Neural cell (in vitro differentiated cells): ENCODE results near the gene PBXIP1. TPM values are rescaled to one million over a fixed set of nuclear protein-coding genes. Genes with fewer than 3 reads are reported as not detected.

Source experiments
- H2AFZ ChIP-seq: fragments of 200-600, 300-800 bp; sonication (generic), shearing (Covaris generic); 2 replicates; pipeline ENCODE4 v1.6.0; 2014; ENCODE audit warnings: low read depth, mild to moderate bottlenecking, antibody characterized with exemption, low read length, moderate library complexity
- H3F3A ChIP-seq: fragments of 200-600 bp; shearing (Covaris generic); 2 replicates; pipeline ENCODE4 v1.6.1; 2016; ENCODE audit warnings: mild to moderate bottlenecking, moderate library complexity, mixed read lengths, antibody characterized with exemption, low read length; ENCODE audit not compliant: insufficient read depth, poor library complexity, severe bottlenecking
- H3K27ac ChIP-seq: fragments of 200-600, 300-800 bp; sonication (generic), shearing (Covaris generic); 2 replicates; pipeline ENCODE4 v1.5.1; 2014; ENCODE audit warnings: mild to moderate bottlenecking, low read length, moderate library complexity
- H3K27me3 ChIP-seq: fragments of 300-800, 200-600 bp; sonication (generic), shearing (Covaris generic); 2 replicates; pipeline ENCODE4 v1.6.0; 2014; ENCODE audit warnings: mild to moderate bottlenecking, low read depth, low read length, moderate library complexity; ENCODE audit not compliant: insufficient read depth
- H3K36me3 ChIP-seq: fragments of 300-800, 200-600 bp; sonication (generic), shearing (Covaris generic); 2 replicates; pipeline ENCODE4 v1.5.1; 2014; ENCODE audit warnings: mild to moderate bottlenecking, antibody characterized with exemption, low read length, moderate library complexity; ENCODE audit not compliant: insufficient read depth
- H3K4me2 ChIP-seq: fragments of 300-800, 200-600 bp; sonication (generic), shearing (Covaris generic); 2 replicates; pipeline ENCODE4 v1.6.0; 2014; ENCODE audit warnings: mild to moderate bottlenecking, low read length
- H3K4me3 ChIP-seq: fragments of 300-800, 200-600 bp; sonication (generic), shearing (Covaris generic); 2 replicates; pipeline ENCODE4 v1.5.1; 2014; ENCODE audit warnings: mild to moderate bottlenecking, low read length, moderate library complexity
- H3K79me2 ChIP-seq: fragments of 200-600 bp; shearing (Covaris generic); replicated peaks from 2 replicates; pipeline ENCODE4 v1.6.0; 2014; ENCODE audit warnings: mild to moderate bottlenecking, low read length, moderate library complexity; ENCODE audit not compliant: insufficient read depth
- H3K9ac ChIP-seq: fragments of 300-800, 200-600 bp; sonication (generic), shearing (Covaris generic); 2 replicates; pipeline ENCODE4 v1.6.1; 2016; ENCODE audit warnings: mild to moderate bottlenecking, low read length, mixed read lengths
- H3K9me2 ChIP-seq: fragments of 200-600 bp; shearing (Covaris generic); 2 replicates; pipeline ENCODE4 v1.6.1; 2016; ENCODE audit warnings: mild to moderate bottlenecking, low read length, mixed read lengths; ENCODE audit not compliant: insufficient read depth
- H3K9me3 ChIP-seq: fragments of 200-600, 300-800 bp; sonication (generic), shearing (Covaris generic); 2 replicates; pipeline ENCODE4 v1.6.1; 2016; ENCODE audit warnings: mild to moderate bottlenecking, mixed run types, low read length, moderate library complexity, mixed read lengths
- H4K20me1 ChIP-seq: fragments of 200-600 bp; shearing (Covaris generic); 2 replicates; pipeline ENCODE4 v1.6.1; 2016; ENCODE audit warnings: mild to moderate bottlenecking, mixed run types; ENCODE audit not compliant: insufficient read depth
- CTCF ChIP-seq: fragments of 450-650 bp; IDR thresholded peaks from 2 replicates; pipeline ENCODE4 v1.5.1; 2014; ENCODE audit warnings: antibody characterized with exemption, mild to moderate bottlenecking, moderate library complexity; ENCODE audit not compliant: poor library complexity, severe bottlenecking
- EP300 ChIP-seq: fragments of 450-650 bp; conservative IDR thresholded peaks from 2 replicates; pipeline ENCODE4 v1.6.1; 2014; ENCODE audit warnings: antibody characterized with exemption, mild to moderate bottlenecking, moderate library complexity; ENCODE audit not compliant: poor library complexity, severe bottlenecking
- EZH2 ChIP-seq: fragments of 200-600, 300-800 bp; shearing (Covaris generic), sonication (generic); IDR thresholded peaks from 2 replicates; pipeline ENCODE4 v1.6.1; 2014; ENCODE audit warnings: antibody characterized with exemption, low read length, borderline replicate concordance, mild to moderate bottlenecking; ENCODE audit not compliant: insufficient read depth, poor library complexity, severe bottlenecking
- MXI1 ChIP-seq: fragments of 450-650 bp; conservative IDR thresholded peaks from 2 replicates; pipeline ENCODE4 v1.6.1; 2014; ENCODE audit warnings: antibody characterized with exemption, mild to moderate bottlenecking; ENCODE audit not compliant: poor library complexity, severe bottlenecking
- POLR2AphosphoS5 ChIP-seq: IDR thresholded peaks from 2 replicates; pipeline ENCODE4 v1.6.1; 2012
- RAD21 ChIP-seq: fragments of 450-650 bp; conservative IDR thresholded peaks from 2 replicates; pipeline ENCODE4 v1.6.1; 2014; ENCODE audit warnings: antibody characterized with exemption, mild to moderate bottlenecking, moderate library complexity
- SMC3 ChIP-seq: fragments of 450-650 bp; conservative IDR thresholded peaks from 2 replicates; pipeline ENCODE4 v1.6.1; 2014; ENCODE audit warnings: antibody characterized with exemption, mild to moderate bottlenecking, moderate library complexity; ENCODE audit not compliant: poor library complexity
- TAF1 ChIP-seq: IDR thresholded peaks from 2 replicates; pipeline ENCODE4 v1.6.1; 2012; ENCODE audit warnings: low read depth
- polyA plus RNA-seq: library from polyadenylated mRNA; depleted of rRNA; stranded (reverse); fragments of >200 nt; gene quantifications from 2 replicates; pipeline ENCODE4 v1.2.3, GENCODE V29; 2014
- TF ChIP-seq, protein P1 (sequence below): IDR thresholded peaks from 2 replicates; pipeline ENCODE4 v1.6.1; 2012; ENCODE audit warnings: borderline replicate concordance

Gene PBXIP1
- polyA plus RNA-seq, 1 donor from 2014 or later, result 5.4 TPM

- Histone ChIP-seq H3F3A (no peaks in the 10 kb centered on the region), H3K27me3 (no peaks in the 10 kb centered on the region), H3K9ac (peak overlapping the region; percentile 86), H4K20me1 (no peaks in the 10 kb centered on the region), H3K9me3 (no peaks in the 10 kb centered on the region), H3K4me3 (peak overlapping the region; percentile 94), H3K9me2 (no peaks in the 10 kb centered on the region), H3K27ac (peak overlapping the region; percentile 92), H3K79me2 (peaks cover 17% of the 10 kb centered on the region), H3K4me2 (peak overlapping the region; percentile 85), H3K36me3 (no peaks in the 10 kb centered on the region), H2AFZ (peak overlapping the region; percentile 66)
- TF ChIP-seq EZH2 (no peak), POLR2AphosphoS5 (no peak), CTCF (peak; percentile 9), TAF1 (no peak), MXI1 (no peak), SMC3 (no peak)
These were observed 28.0 kb upstream of the PBXIP1 start for GRCh38 chr1:154983776-154984466.

GRCh38 chr1:154982897-154983648 is 27.2 kb upstream of the PBXIP1 start, which contains the start of gene FLAD1:
Gene FLAD1, plus strand, starts transcription at chr1:154983344. Its CDS starts 351 bp downstream, at chr1:154983695.
- peaks cover 17% of the 10 kb centered on the region for H3K79me2 ChIP-seq
- H3K9me3 ChIP-seq, result no peaks in the 10 kb centered on the region
- no peaks in the 10 kb centered on the region for H4K20me1 ChIP-seq
- H3K9me2 ChIP-seq, result no peaks in the 10 kb centered on the region
- no peaks in the 10 kb centered on the region for H3K36me3 ChIP-seq
- no peak for TF ChIP-seq SMC3
- peak; percentile 26 for TF ChIP-seq RAD21
- TF ChIP-seq, protein P1, sequence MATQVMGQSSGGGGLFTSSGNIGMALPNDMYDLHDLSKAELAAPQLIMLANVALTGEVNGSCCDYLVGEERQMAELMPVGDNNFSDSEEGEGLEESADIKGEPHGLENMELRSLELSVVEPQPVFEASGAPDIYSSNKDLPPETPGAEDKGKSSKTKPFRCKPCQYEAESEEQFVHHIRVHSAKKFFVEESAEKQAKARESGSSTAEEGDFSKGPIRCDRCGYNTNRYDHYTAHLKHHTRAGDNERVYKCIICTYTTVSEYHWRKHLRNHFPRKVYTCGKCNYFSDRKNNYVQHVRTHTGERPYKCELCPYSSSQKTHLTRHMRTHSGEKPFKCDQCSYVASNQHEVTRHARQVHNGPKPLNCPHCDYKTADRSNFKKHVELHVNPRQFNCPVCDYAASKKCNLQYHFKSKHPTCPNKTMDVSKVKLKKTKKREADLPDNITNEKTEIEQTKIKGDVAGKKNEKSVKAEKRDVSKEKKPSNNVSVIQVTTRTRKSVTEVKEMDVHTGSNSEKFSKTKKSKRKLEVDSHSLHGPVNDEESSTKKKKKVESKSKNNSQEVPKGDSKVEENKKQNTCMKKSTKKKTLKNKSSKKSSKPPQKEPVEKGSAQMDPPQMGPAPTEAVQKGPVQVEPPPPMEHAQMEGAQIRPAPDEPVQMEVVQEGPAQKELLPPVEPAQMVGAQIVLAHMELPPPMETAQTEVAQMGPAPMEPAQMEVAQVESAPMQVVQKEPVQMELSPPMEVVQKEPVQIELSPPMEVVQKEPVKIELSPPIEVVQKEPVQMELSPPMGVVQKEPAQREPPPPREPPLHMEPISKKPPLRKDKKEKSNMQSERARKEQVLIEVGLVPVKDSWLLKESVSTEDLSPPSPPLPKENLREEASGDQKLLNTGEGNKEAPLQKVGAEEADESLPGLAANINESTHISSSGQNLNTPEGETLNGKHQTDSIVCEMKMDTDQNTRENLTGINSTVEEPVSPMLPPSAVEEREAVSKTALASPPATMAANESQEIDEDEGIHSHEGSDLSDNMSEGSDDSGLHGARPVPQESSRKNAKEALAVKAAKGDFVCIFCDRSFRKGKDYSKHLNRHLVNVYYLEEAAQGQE, result peak; percentile 77
- TF ChIP-seq EZH2, result no peak
- peak; percentile 97 for TF ChIP-seq MXI1
- peak; percentile 87 for TF ChIP-seq POLR2AphosphoS5
- TF ChIP-seq CTCF, result no peak
- TF ChIP-seq TAF1, result peak; percentile 68
- peak; percentile 22 for TF ChIP-seq EP300
- peak within 1 kb of the TSS; percentile 66 for H2AFZ ChIP-seq
- H3K4me3 ChIP-seq, result peak within 1 kb of the TSS; percentile 94
- H3F3A ChIP-seq, result no peaks in the 10 kb centered on the region
- H3K4me2 ChIP-seq, result peak within 1 kb of the TSS; percentile 85
- H3K27ac ChIP-seq, result peak within 1 kb of the TSS; percentile 92
- H3K9ac ChIP-seq, result peak within 1 kb of the TSS; percentile 86
- H3K27me3 ChIP-seq, result no peaks in the 10 kb centered on the region
